Measurements from ENCODE around the gene PRKCG.

Gene PRKCG

GRCh38 chr19:53872762-53873161 is 9.2 kb upstream of the PRKCG start:
- no peak for DNase-seq (ENCODE audit: low read depth)

- no peak for DNase-seq (ENCODE audit: low read depth)
These were observed 8.0 kb upstream of the PRKCG start for GRCh38 chr19:53873773-53874605.

- DNase-seq (ENCODE audit: low read depth): no peak
These were observed 7.4 kb upstream of the PRKCG start for GRCh38 chr19:53874606-53874990.

GRCh38 chr19:53875602-53876325 is 6.2 kb upstream of the PRKCG start:
- no peak for DNase-seq (ENCODE audit: low read depth)

GRCh38 chr19:53876651-53877224 is 5.3 kb upstream of the PRKCG start:
- no peak for DNase-seq (ENCODE audit: low read depth)

GRCh38 chr19:53877361-53877766 is 4.6 kb upstream of the PRKCG start:
- DNase-seq (ENCODE audit: low read depth): peak; percentile 44

GRCh38 chr19:53878776-53879139 is 3.2 kb upstream of the PRKCG start:
- DNase-seq (ENCODE audit: low read depth): peak; percentile 36

GRCh38 chr19:53879140-53880081 is 2.6 kb upstream of the PRKCG start:
- peak; percentile 84 for DNase-seq (ENCODE audit: low read depth)

GRCh38 chr19:53880711-53881481 is 1.1 kb upstream of the PRKCG start:
- no peak for DNase-seq (ENCODE audit: low read depth)

- DNase-seq (ENCODE audit: low read depth): no peak
These were observed 524 bp downstream of the PRKCG start for GRCh38 chr19:53882391-53883050.

- DNase-seq (ENCODE audit: low read depth): no peak
These were observed 1.2 kb downstream of the PRKCG start for GRCh38 chr19:53883231-53883661.

- no peak for DNase-seq (ENCODE audit: low read depth)
These were observed 1.7 kb downstream of the PRKCG start for GRCh38 chr19:53883741-53884140.

- no peak for DNase-seq (ENCODE audit: low read depth)
These were observed 2.3 kb downstream of the PRKCG start for GRCh38 chr19:53884256-53884655.

GRCh38 chr19:53885036-53885435 is 3.0 kb downstream of the PRKCG start:
- DNase-seq (ENCODE audit: low read depth): no peak

- DNase-seq (ENCODE audit: low read depth): no peak
These were observed 10.4 kb downstream of the PRKCG start for GRCh38 chr19:53892301-53892980.

GRCh38 chr19:53892981-53893325 is 11.0 kb downstream of the PRKCG start:
- DNase-seq (ENCODE audit: low read depth): no peak

- DNase-seq (ENCODE audit: low read depth): no peak
These were observed 12.7 kb downstream of the PRKCG start for GRCh38 chr19:53894707-53895106.

GRCh38 chr19:53896682-53897081 is 14.7 kb downstream of the PRKCG start:
- DNase-seq (ENCODE audit: low read depth): no peak

GRCh38 chr19:53897459-53897858 is 15.5 kb downstream of the PRKCG start:
- no peak for DNase-seq (ENCODE audit: low read depth)

- DNase-seq (ENCODE audit: low read depth): no peak
These were observed 16.2 kb downstream of the PRKCG start for GRCh38 chr19:53898166-53898565.
